ENCODE results near the gene MCTP2. TPM values are rescaled to one million over a fixed set of nuclear protein-coding genes. Genes with fewer than 3 reads are reported as not detected.

MCTP2 gene
- total RNA-seq, 2 donors from 2014 or later = 16.2 to 23.1 TPM

DNA sequence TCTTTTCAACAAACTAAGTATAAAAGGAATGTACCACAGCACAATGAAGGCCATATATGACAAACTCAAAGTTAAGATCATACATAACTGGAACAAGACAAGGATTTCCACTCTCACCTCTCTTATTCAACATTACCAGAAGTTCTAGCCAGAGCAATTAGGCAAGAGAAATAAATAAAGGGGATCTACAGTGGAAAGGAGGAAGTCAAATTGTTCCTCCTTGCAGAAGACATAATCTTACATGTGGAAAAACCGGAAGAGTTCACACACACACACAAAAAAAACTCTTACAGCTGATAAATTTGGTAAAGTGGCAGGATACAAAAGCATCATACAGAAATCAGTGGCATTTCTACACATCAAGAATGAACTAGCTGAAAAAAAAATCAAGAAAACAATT is 277.9 kb downstream of the MCTP2 start:
- H3K36me3 Mint-ChIP-seq (ENCODE audit: low read depth) = no peaks in the 10 kb centered on the region
- H3K4me1 Mint-ChIP-seq = no peaks in the 10 kb centered on the region
- H3K27ac Mint-ChIP-seq = no peak overlapping the region

DNA sequence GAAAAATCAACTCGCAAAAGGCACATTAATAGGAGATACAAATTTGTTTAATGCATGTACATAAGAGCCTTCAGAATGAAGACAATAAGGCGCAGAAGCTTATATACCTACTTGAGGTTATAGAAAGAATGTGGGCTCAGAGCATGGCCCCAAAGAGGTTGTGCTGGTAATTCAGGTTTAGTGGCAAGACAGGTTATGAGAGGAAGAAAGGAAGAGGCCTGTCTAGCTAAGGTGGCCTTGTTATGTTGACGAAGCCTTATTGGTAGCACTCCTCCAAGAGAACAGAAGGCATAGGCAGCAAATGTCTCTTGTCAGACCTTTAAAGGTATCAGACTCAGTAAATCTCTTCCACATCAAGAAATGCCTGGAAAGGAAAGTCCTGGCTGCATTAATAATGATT is 290.8 kb downstream of the MCTP2 start:
- Mint-ChIP-seq H3K4me1 (no peaks in the 10 kb centered on the region), H3K27ac (no peak overlapping the region), H3K27me3 (peaks cover 4% of the 10 kb centered on the region), H3K36me3 (ENCODE audit: low read depth) (no peaks in the 10 kb centered on the region), H3K4me3 (no peak overlapping the region)
- H3K9me3 ChIP-seq (ENCODE audit: control insufficient read depth, low read length, poor library complexity, severe bottlenecking) = no peaks in the 10 kb centered on the region
- DNase-seq (no peak), ATAC-seq (no peak)

More for the DNA sequence above, 277.9 kb downstream of the MCTP2 start:
- ATAC-seq (no peak), DNase-seq (no peak)
- H3K9me3 ChIP-seq (ENCODE audit: control insufficient read depth, low read length, poor library complexity, severe bottlenecking) = no peaks in the 10 kb centered on the region
- Mint-ChIP-seq H3K4me3 (no peak overlapping the region), H3K27me3 (no peaks in the 10 kb centered on the region)

DNA sequence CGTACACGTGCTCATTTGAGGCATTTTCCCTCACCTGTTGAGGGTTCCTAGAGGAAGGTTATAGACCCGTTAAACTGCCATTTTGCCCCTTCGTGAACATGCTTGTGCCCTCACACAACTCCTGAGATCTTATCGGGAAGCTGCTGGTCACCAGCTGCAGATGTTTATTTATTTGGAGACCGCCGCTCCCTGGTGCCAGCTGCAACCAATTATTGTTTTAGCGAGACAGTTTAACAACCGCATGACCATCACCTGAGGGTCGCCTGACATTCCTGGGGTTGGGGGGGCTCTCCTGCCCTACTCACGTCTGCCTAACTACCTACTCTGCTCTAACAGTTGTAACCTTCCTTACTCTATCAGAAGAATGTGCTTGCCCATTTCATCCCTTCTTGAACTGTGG is 292.5 kb downstream of the MCTP2 start:
- no peaks in the 10 kb centered on the region for H3K4me1 Mint-ChIP-seq
- ATAC-seq (no peak), DNase-seq (no peak)
- no peak overlapping the region for H3K27ac Mint-ChIP-seq
- H3K9me3 ChIP-seq (ENCODE audit: control insufficient read depth, low read length, poor library complexity, severe bottlenecking) = no peaks in the 10 kb centered on the region
- no peak overlapping the region for H3K4me3 Mint-ChIP-seq
- peaks cover 4% of the 10 kb centered on the region for H3K27me3 Mint-ChIP-seq
- H3K36me3 Mint-ChIP-seq (ENCODE audit: low read depth) = no peaks in the 10 kb centered on the region

DNA sequence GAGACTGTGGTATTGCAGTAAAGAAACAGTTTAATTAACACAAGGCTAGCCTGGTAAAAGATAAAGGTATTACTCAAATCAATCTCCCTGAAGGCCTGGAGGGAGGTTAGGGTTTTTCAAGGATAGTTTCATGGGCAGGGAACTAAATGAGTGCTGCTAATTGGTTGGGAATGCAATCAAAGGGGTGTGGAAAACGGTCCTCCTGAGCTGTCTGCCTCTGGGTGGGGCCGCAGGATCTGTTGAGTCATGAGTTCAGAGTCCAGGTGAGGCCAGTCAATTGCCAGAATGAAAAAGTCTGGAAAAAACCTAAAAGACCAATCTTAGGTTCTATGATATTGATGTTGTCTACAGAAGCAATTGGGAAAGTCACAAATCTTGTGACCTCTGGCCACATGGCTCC is 293.2 kb downstream of the MCTP2 start:
- ATAC-seq (no peak), DNase-seq (no peak)
- H3K4me1 Mint-ChIP-seq = no peaks in the 10 kb centered on the region
- H3K9me3 ChIP-seq (ENCODE audit: control insufficient read depth, low read length, poor library complexity, severe bottlenecking) = no peaks in the 10 kb centered on the region
- H3K4me3 Mint-ChIP-seq = no peak overlapping the region
- peaks cover 4% of the 10 kb centered on the region for H3K27me3 Mint-ChIP-seq
- H3K27ac Mint-ChIP-seq = no peak overlapping the region
- H3K36me3 Mint-ChIP-seq (ENCODE audit: low read depth) = no peaks in the 10 kb centered on the region

DNA sequence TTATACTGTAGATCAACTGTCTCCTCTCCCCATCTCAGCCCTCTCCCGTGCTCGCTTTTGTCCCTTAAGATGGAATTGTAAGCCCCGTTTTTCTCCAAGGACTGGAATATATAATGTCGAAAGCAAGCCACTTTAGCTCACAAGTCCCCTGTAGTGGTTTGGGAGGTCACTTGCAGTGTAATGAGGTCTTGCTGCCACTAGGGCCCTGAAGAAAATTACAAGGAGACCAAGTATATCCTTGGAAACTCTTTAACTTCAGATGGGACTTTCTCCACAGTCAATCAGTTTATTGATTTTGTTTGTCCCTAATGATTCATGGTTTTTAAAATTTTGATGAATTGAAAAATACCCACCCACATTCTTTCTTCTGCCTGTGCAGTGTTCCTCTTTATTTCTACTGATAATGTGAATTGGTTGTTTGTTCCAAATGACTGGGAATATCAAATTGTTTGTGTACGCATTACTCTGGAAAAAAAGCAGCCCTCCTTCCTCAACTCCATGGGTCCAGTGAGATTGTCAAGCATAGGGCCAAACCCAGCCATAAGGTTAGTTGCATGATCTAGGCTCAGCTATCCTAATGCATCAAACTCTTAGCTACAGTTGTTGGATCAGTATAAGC is 294.8 kb downstream of the MCTP2 start:
- no peak for DNase-seq
- no peak for ATAC-seq
- Mint-ChIP-seq H3K36me3 (ENCODE audit: low read depth) (no peaks in the 10 kb centered on the region), H3K27me3 (peaks cover 9% of the 10 kb centered on the region), H3K27ac (no peak overlapping the region), H3K4me3 (no peak overlapping the region), H3K4me1 (no peaks in the 10 kb centered on the region)
- no peaks in the 10 kb centered on the region for H3K9me3 ChIP-seq (ENCODE audit: control insufficient read depth, low read length, poor library complexity, severe bottlenecking)

DNA sequence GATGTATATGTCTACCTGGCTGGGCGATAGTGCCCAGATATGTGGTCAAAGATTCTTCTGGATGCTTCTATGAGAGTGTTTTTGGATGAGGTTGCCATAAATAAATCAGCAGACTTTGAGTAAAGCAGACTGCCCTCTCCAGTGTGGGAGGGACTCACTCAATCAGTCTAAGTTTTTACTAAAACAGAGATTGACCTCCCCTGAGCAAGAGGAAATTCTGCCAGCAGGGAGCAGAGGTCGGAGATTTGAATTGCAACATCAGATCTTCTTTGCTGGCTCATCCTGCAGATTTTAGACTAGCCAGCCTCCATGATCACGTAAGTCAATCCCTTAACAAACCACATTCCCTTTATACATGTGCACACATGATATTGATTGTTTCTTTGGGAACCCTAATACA is 300.9 kb downstream of the MCTP2 start:
- Mint-ChIP-seq H3K27me3 (peaks cover 17% of the 10 kb centered on the region), H3K4me3 (no peak overlapping the region), H3K4me1 (no peaks in the 10 kb centered on the region), H3K27ac (no peak overlapping the region), H3K36me3 (ENCODE audit: low read depth) (no peaks in the 10 kb centered on the region)
- no peak for DNase-seq
- H3K9me3 ChIP-seq (ENCODE audit: control insufficient read depth, low read length, poor library complexity, severe bottlenecking) = no peaks in the 10 kb centered on the region
- no peak for ATAC-seq
